Keratinocyte (primary cell): ENCODE measurements around the gene SYT2. TPM values are rescaled to one million over a fixed set of nuclear protein-coding genes. Genes with fewer than 3 reads are reported as not detected.

Experiments used
- DNase-seq: peaks from one replicate; pipeline ENCODE4 v3.0.0-alpha.2; 2011; ENCODE audit warnings: low read depth, missing footprints, low spot score
- FAIRE-seq: peaks from 2 replicates; lab custom pipeline; 2011; peaks lifted over from hg19 to GRCh38; lab: Jason Lieb, UNC
- H2AFZ ChIP-seq: 2 replicates; pipeline ENCODE4 v1.6.0; 2012; ENCODE audit warnings: low read length, control low read depth, inconsistent platforms; ENCODE audit not compliant: control insufficient read depth
- H3K27ac ChIP-seq: 2 replicates; pipeline ENCODE4 v1.5.1; 2011; ENCODE audit warnings: low read length; ENCODE audit not compliant: control insufficient read depth, insufficient read depth
- H3K27me3 ChIP-seq: 3 replicates; pipeline ENCODE4 v1.6.0; 2011; ENCODE audit warnings: low read length; ENCODE audit not compliant: control insufficient read depth, insufficient read depth; ENCODE audit errors: extremely low read depth
- H3K36me3 ChIP-seq, 2 experiments: 2 replicates in 1 of 2; 3 replicates in 1 of 2; pipeline ENCODE4 v1.5.1; 2011; ENCODE audit warnings: low read length in 2 of 2, mild to moderate bottlenecking in 1 of 2; ENCODE audit not compliant: control insufficient read depth in 2 of 2, insufficient read depth in 2 of 2; ENCODE audit errors: extremely low read depth in 1 of 2
- H3K4me1 ChIP-seq: 3 replicates; pipeline ENCODE4 v1.5.1; 2011; ENCODE audit warnings: low read length; ENCODE audit not compliant: control insufficient read depth, insufficient read depth; ENCODE audit errors: extremely low read depth
- H3K4me2 ChIP-seq: 3 replicates; pipeline ENCODE4 v1.6.0; 2011; ENCODE audit warnings: low read depth, low read length; ENCODE audit not compliant: control insufficient read depth, insufficient read depth; ENCODE audit errors: extremely low read depth
- H3K4me3 ChIP-seq, 3 experiments: fragments of 200-600 bp in 1 of 3; sonication (generic) in 1 of 3; 2 replicates in 2 of 3; 3 replicates in 1 of 3; pipeline ENCODE4 v1.5.1; 2011 to 2016; ENCODE audit warnings: low read length in 3 of 3, mild to moderate bottlenecking in 3 of 3, control low read depth in 2 of 3, inconsistent platforms in 1 of 3, low read depth in 1 of 3, mixed read lengths in 1 of 3, mixed run types in 1 of 3, moderate library complexity in 1 of 3; ENCODE audit not compliant: control insufficient read depth in 2 of 3, insufficient read depth in 2 of 3; ENCODE audit errors: extremely low read depth in 1 of 3
- H3K79me2 ChIP-seq: 2 replicates; pipeline ENCODE4 v1.6.0; 2012; ENCODE audit warnings: low read length; ENCODE audit not compliant: control insufficient read depth, insufficient read depth
- H3K9ac ChIP-seq: 3 replicates; pipeline ENCODE4 v1.6.0; 2011; ENCODE audit warnings: low read length; ENCODE audit not compliant: control insufficient read depth, insufficient read depth; ENCODE audit errors: extremely low read depth
- H3K9me1 ChIP-seq: 3 replicates; pipeline ENCODE4 v1.6.0; 2011; ENCODE audit warnings: low read length; ENCODE audit not compliant: control insufficient read depth, insufficient read depth; ENCODE audit errors: extremely low read depth
- H3K9me3 ChIP-seq: 2 replicates; pipeline ENCODE4 v1.5.1; 2012; ENCODE audit warnings: low read depth, low read length; ENCODE audit not compliant: control insufficient read depth
- H4K20me1 ChIP-seq: 3 replicates; pipeline ENCODE4 v1.6.0; 2011; ENCODE audit warnings: low read length; ENCODE audit not compliant: control insufficient read depth, insufficient read depth; ENCODE audit errors: extremely low read depth
- CTCF ChIP-seq, 3 experiments: IDR thresholded peaks in 1 of 3; conservative IDR thresholded peaks in 1 of 3; optimal IDR thresholded peaks in 1 of 3; 2 replicates in 2 of 3; 3 replicates in 1 of 3; pipeline versions ENCODE3 to v1.5.1; 2011; ENCODE audit warnings: low read length in 3 of 3, mild to moderate bottlenecking in 3 of 3, moderate library complexity in 2 of 3, control low read depth in 1 of 3, inconsistent platforms in 1 of 3; ENCODE audit not compliant: insufficient read depth in 2 of 3; ENCODE audit errors: extremely low read depth in 1 of 3
- EZH2 ChIP-seq: IDR thresholded peaks from one replicate; pipeline ENCODE4 v1.6.1; 2012; ENCODE audit warnings: inconsistent platforms, mild to moderate bottlenecking, low read length, moderate library complexity
- dilution Hi-C: fragments of 300-500 bp; cut with MboI; formaldehyde crosslinking; loops from one replicate; pipeline ENCODE4 v1.7.0; 2020; ENCODE audit warnings: low sequenced_read_pairs; ENCODE audit not compliant: extremely low pct_ligation_motif_present
- polyA plus RNA-seq, 5 experiments: library from polyadenylated mRNA; depleted of rRNA in 3 of 5; stranded (reverse) in 3 of 5; stranded (forward) in 1 of 5; unstranded in 1 of 5; fragments of >200 nt; gene quantifications; 1 replicate in 1 of 5; 2 replicates in 3 of 5; 3 replicates in 1 of 5; pipeline versions ENCODE4 v1.2.1 to v1.2.3, GENCODE V29; 2011 to 2012; ENCODE audit warnings: missing spikeins in 2 of 5, low read depth in 1 of 5, low replicate concordance in 1 of 5

Gene SYT2
- polyA plus RNA-seq, 1 donor (not counting 4 experiments of a cell fraction or from before 2014, with no cell fraction given), result not detected

GRCh38 chr1:202578565-202578964, 131.7 kb downstream of the SYT2 start:
- H3K27ac ChIP-seq, result peak overlapping the region; percentile 46
- no peaks in the 10 kb centered on the region for H3K36me3 ChIP-seq
- DNase-seq (no peak), FAIRE-seq (no peak)
- H3K9me3 ChIP-seq, result no peaks in the 10 kb centered on the region
- no peaks in the 10 kb centered on the region for H4K20me1 ChIP-seq
- dilution Hi-C loops, result no loop called here
- TF ChIP-seq CTCF (optimal IDR thresholded peaks at IDR 0.05 in 1 of 3, IDR thresholded peaks at IDR 0.05 in 1 of 3, conservative IDR thresholded peaks at IDR 0.05 in 1 of 3; ENCODE audit: extremely low read depth in 1 of 3, insufficient read depth in 2 of 3, low read length in 3 of 3), result no peak
- TF ChIP-seq EZH2, result no peak
- H3K4me3 ChIP-seq, result no peak overlapping the region
- peaks cover 46% of the 10 kb centered on the region for H3K4me1 ChIP-seq
- peak overlapping the region; percentile 47 for H3K4me2 ChIP-seq
- H2AFZ ChIP-seq, result no peak overlapping the region
- H3K9me1 ChIP-seq, result no peaks in the 10 kb centered on the region
- H3K27me3 ChIP-seq, result no peaks in the 10 kb centered on the region
- no peaks in the 10 kb centered on the region for H3K79me2 ChIP-seq
- H3K9ac ChIP-seq, result no peak overlapping the region

GRCh38 chr1:202578001-202578504, 132.2 kb downstream of the SYT2 start:
- FAIRE-seq (peak; percentile 44), DNase-seq (no peak)
- Histone ChIP-seq H3K9me1 (no peaks in the 10 kb centered on the region), H3K9ac (no peak overlapping the region), H3K79me2 (no peaks in the 10 kb centered on the region), H3K36me3 (no peaks in the 10 kb centered on the region), H3K4me3 (no peak overlapping the region), H3K4me2 (peak overlapping the region; percentile 47), H3K4me1 (peaks cover 46% of the 10 kb centered on the region), H4K20me1 (no peaks in the 10 kb centered on the region), H3K27me3 (no peaks in the 10 kb centered on the region), H3K9me3 (no peaks in the 10 kb centered on the region), H2AFZ (no peak overlapping the region), H3K27ac (peak overlapping the region; percentile 46)
- dilution Hi-C loops, result no loop called here
- no peak for TF ChIP-seq CTCF (optimal IDR thresholded peaks at IDR 0.05 in 1 of 3, IDR thresholded peaks at IDR 0.05 in 1 of 3, conservative IDR thresholded peaks at IDR 0.05 in 1 of 3; ENCODE audit: extremely low read depth in 1 of 3, insufficient read depth in 2 of 3, low read length in 3 of 3)
- TF ChIP-seq EZH2, result no peak
